PC-9 (cell line): ENCODE data around the gene HELZ2.

Source experiments
- EZH2 ChIP-seq: fragments of 200-600 bp; sonication (generic); IDR thresholded peaks from 2 replicates; pipeline ENCODE4 v1.8.0; 2017; ENCODE audit warnings: antibody characterized with exemption, low read depth
- TF ChIP-seq, protein P1 (sequence below): fragments of 200-600 bp; sonication (generic); conservative IDR thresholded peaks from 2 replicates; pipeline ENCODE4 v1.6.1; 2017; ENCODE audit warnings: mixed run types, antibody characterized with exemption, mild to moderate bottlenecking, moderate library complexity

- TF ChIP-seq, protein P1, sequence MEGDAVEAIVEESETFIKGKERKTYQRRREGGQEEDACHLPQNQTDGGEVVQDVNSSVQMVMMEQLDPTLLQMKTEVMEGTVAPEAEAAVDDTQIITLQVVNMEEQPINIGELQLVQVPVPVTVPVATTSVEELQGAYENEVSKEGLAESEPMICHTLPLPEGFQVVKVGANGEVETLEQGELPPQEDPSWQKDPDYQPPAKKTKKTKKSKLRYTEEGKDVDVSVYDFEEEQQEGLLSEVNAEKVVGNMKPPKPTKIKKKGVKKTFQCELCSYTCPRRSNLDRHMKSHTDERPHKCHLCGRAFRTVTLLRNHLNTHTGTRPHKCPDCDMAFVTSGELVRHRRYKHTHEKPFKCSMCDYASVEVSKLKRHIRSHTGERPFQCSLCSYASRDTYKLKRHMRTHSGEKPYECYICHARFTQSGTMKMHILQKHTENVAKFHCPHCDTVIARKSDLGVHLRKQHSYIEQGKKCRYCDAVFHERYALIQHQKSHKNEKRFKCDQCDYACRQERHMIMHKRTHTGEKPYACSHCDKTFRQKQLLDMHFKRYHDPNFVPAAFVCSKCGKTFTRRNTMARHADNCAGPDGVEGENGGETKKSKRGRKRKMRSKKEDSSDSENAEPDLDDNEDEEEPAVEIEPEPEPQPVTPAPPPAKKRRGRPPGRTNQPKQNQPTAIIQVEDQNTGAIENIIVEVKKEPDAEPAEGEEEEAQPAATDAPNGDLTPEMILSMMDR: no peak
- no peak for TF ChIP-seq EZH2
Measured at GRCh38 chr20:63527184-63527583, 46.9 kb downstream of the HELZ2 start.
